ENCODE results near the gene ANKMY1.

Gene ANKMY1

GRCh38 chr2:240447934-240448333, 109.9 kb downstream of the ANKMY1 start:
- no peak for DNase-seq (ENCODE audit: low spot score)

- no peak for DNase-seq (ENCODE audit: low spot score)
Observed at GRCh38 chr2:240447331-240447730, 110.5 kb downstream of the ANKMY1 start.

GRCh38 chr2:240446664-240447175, 111.1 kb downstream of the ANKMY1 start:
- DNase-seq (ENCODE audit: low spot score), result no peak

GRCh38 chr2:240445961-240446663, 111.7 kb downstream of the ANKMY1 start:
- DNase-seq (ENCODE audit: low spot score), result no peak

GRCh38 chr2:240444464-240444863, 113.3 kb downstream of the ANKMY1 start:
- DNase-seq (ENCODE audit: low spot score), result no peak

- no peak for DNase-seq (ENCODE audit: low spot score)
Observed at GRCh38 chr2:240443891-240444301, 113.9 kb downstream of the ANKMY1 start.

GRCh38 chr2:240442891-240443715, 114.7 kb downstream of the ANKMY1 start:
- DNase-seq (ENCODE audit: low spot score), result no peak

GRCh38 chr2:240441993-240442411, 115.8 kb downstream of the ANKMY1 start:
- no peak for DNase-seq (ENCODE audit: low spot score)

- no peak for DNase-seq (ENCODE audit: low spot score)
Observed at GRCh38 chr2:240441326-240441992, 116.3 kb downstream of the ANKMY1 start.

- no peak for DNase-seq (ENCODE audit: low spot score)
Observed at GRCh38 chr2:240440704-240441320, 117.0 kb downstream of the ANKMY1 start.

- DNase-seq (ENCODE audit: low spot score), result no peak
Observed at GRCh38 chr2:240440251-240440650, 117.5 kb downstream of the ANKMY1 start.

GRCh38 chr2:240439698-240440151, 118.1 kb downstream of the ANKMY1 start:
- DNase-seq (ENCODE audit: low spot score), result no peak

GRCh38 chr2:240438810-240439697, 118.7 kb downstream of the ANKMY1 start:
- DNase-seq (ENCODE audit: low spot score), result no peak

- peak; percentile 89 for DNase-seq (ENCODE audit: low spot score)
Observed at GRCh38 chr2:240437861-240438809, 119.7 kb downstream of the ANKMY1 start.

- no peak for DNase-seq (ENCODE audit: low spot score)
Observed at GRCh38 chr2:240437551-240437860, 120.3 kb downstream of the ANKMY1 start.

GRCh38 chr2:240436683-240437550, 120.9 kb downstream of the ANKMY1 start:
- no peak for DNase-seq (ENCODE audit: low spot score)

GRCh38 chr2:240435948-240436682, 121.7 kb downstream of the ANKMY1 start:
- no peak for DNase-seq (ENCODE audit: low spot score)

- peak; percentile 94 for DNase-seq (ENCODE audit: low spot score)
Observed at GRCh38 chr2:240435457-240435947, 122.3 kb downstream of the ANKMY1 start, which contains the start of gene GPC1. Gene GPC1 (plus strand): TSS chr2:240435663. CDS start chr2:240435919, 256 bp downstream.

Measured in AG08395 (cell line).